Measurements from ENCODE around the gene CD200. TPM values are rescaled to one million over a fixed set of nuclear protein-coding genes. Genes with fewer than 3 reads are reported as not detected.

CD200 gene
- polyA plus RNA-seq, 1 experiment = 0.10 TPM

- ChIA-PET CTCF (no interaction called here), POLR2A (no interaction called here)
- DNase-seq (ENCODE audit: low read depth) = no peak
- TF ChIP-seq CTCF (IDR thresholded peaks at IDR 0.05; ENCODE audit: insufficient read depth, low read depth, low read length) = no peak
- no peak overlapping the region for H3K4me3 ChIP-seq (ENCODE audit: low read depth, low read length)
- peaks cover 1% of the 10 kb centered on the region for H3K27me3 ChIP-seq (ENCODE audit: control insufficient read depth, insufficient read depth, low read length)
- H3K36me3 ChIP-seq (ENCODE audit: control insufficient read depth, insufficient read depth, low read length) = no peaks in the 10 kb centered on the region
Observed at GRCh38 chr3:112345681-112346080, 12.7 kb downstream of the CD200 start.

GRCh38 chr3:112346491-112347122, 13.7 kb downstream of the CD200 start:
- ChIA-PET CTCF (no interaction called here), POLR2A (no interaction called here)
- H3K36me3 ChIP-seq (ENCODE audit: control insufficient read depth, insufficient read depth, low read length) = no peaks in the 10 kb centered on the region
- H3K4me3 ChIP-seq (ENCODE audit: low read depth, low read length) = no peak overlapping the region
- no peak for TF ChIP-seq CTCF (IDR thresholded peaks at IDR 0.05; ENCODE audit: insufficient read depth, low read depth, low read length)
- DNase-seq (ENCODE audit: low read depth) = no peak
- no peaks in the 10 kb centered on the region; the same call in 1 of the 2 replicates for H3K27me3 ChIP-seq (ENCODE audit: control insufficient read depth, insufficient read depth, low read length)

GRCh38 chr3:112348943-112349342, 16.0 kb downstream of the CD200 start:
- DNase-seq (ENCODE audit: low read depth) = no peak
- no peaks in the 10 kb centered on the region for H3K36me3 ChIP-seq (ENCODE audit: control insufficient read depth, insufficient read depth, low read length)
- H3K27me3 ChIP-seq (ENCODE audit: control insufficient read depth, insufficient read depth, low read length) = no peaks in the 10 kb centered on the region; the same call in none of the 2 replicates
- ChIA-PET POLR2A (no interaction called here), CTCF (no interaction called here)
- TF ChIP-seq CTCF (IDR thresholded peaks at IDR 0.05; ENCODE audit: insufficient read depth, low read depth, low read length) = no peak
- no peak overlapping the region for H3K4me3 ChIP-seq (ENCODE audit: low read depth, low read length)

GRCh38 chr3:112349557-112349956, 16.6 kb downstream of the CD200 start:
- ChIA-PET CTCF (no interaction called here), POLR2A (no interaction called here)
- no peak overlapping the region for H3K4me3 ChIP-seq (ENCODE audit: low read depth, low read length)
- DNase-seq (ENCODE audit: low read depth) = no peak
- H3K36me3 ChIP-seq (ENCODE audit: control insufficient read depth, insufficient read depth, low read length) = no peaks in the 10 kb centered on the region
- H3K27me3 ChIP-seq (ENCODE audit: control insufficient read depth, insufficient read depth, low read length) = no peaks in the 10 kb centered on the region; the same call in none of the 2 replicates
- TF ChIP-seq CTCF (IDR thresholded peaks at IDR 0.05; ENCODE audit: insufficient read depth, low read depth, low read length) = no peak

- DNase-seq (ENCODE audit: low read depth) = no peak
- H3K4me3 ChIP-seq (ENCODE audit: low read depth, low read length) = no peak overlapping the region
- TF ChIP-seq CTCF (IDR thresholded peaks at IDR 0.05; ENCODE audit: insufficient read depth, low read depth, low read length) = no peak
- CTCF ChIA-PET = interaction anchor here (1.2 kb wide), 1 partner anchor 13 kb away, joined by 3 read pairs; no protein-coding TSS in a partner anchor
- POLR2A ChIA-PET = no interaction called here
- H3K36me3 ChIP-seq (ENCODE audit: control insufficient read depth, insufficient read depth, low read length) = no peaks in the 10 kb centered on the region
- no peaks in the 10 kb centered on the region; the same call in 1 of the 2 replicates for H3K27me3 ChIP-seq (ENCODE audit: control insufficient read depth, insufficient read depth, low read length)
Observed at GRCh38 chr3:112350018-112350810, 17.3 kb downstream of the CD200 start.

All from BJ (cell line).